GM21515 (cell line): ENCODE data around the gene FAM222A.
A peak's percentile ranks its signal among the peaks of the same experiment; 100 is the strongest.

Experiments used
- ATAC-seq: cut with Tn5 transposase; IDR thresholded peaks from one replicate; pipeline ENCODE4 v1.9.1; 2021; ENCODE audit not compliant: unreplicated experiment

Gene FAM222A

DNA sequence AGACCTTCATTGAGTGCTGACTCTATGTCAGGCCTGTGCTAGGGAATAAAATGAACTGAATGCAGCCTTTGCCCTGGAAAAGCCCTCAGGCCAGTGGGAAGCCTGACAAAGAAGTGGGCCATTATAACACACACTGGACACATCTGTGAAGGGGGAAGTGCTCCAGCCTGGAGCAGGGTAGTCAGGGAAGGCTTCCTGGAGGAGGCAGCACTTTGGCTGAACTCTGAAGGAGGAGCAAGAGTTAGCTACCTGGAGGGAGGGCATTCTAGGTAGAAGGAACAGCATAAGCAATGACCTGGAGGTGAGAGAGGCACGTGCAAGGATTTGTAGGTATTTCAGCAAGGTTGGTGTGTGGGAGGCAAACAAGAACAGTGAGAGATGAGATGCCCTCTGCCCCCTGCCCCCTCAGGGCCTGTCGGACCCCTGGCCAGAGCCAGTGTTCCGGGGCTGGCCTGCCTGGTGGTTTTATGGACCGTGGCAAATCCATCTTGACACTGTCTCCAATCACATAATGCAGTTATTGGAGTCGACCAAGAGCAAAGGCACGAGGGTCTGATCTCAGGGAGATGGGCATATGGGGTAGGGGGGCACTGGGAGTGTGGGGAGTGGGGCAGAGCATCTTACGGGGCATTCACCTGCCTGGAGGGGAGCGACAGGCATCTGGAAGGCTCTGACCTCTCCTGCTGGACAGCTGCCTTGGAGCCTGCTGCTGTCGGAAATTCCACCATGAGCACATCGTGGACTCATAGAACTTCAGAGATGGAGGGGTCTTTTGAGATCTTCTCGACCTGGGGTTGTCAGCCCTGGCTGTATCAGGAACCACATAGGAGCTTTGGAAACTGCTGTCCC, 2.7 kb upstream of the FAM222A start:
- no peak for ATAC-seq

- ATAC-seq: no peak
These were observed 1.8 kb upstream of the FAM222A start for GRCh38 chr12:109711596-109712461.

DNA sequence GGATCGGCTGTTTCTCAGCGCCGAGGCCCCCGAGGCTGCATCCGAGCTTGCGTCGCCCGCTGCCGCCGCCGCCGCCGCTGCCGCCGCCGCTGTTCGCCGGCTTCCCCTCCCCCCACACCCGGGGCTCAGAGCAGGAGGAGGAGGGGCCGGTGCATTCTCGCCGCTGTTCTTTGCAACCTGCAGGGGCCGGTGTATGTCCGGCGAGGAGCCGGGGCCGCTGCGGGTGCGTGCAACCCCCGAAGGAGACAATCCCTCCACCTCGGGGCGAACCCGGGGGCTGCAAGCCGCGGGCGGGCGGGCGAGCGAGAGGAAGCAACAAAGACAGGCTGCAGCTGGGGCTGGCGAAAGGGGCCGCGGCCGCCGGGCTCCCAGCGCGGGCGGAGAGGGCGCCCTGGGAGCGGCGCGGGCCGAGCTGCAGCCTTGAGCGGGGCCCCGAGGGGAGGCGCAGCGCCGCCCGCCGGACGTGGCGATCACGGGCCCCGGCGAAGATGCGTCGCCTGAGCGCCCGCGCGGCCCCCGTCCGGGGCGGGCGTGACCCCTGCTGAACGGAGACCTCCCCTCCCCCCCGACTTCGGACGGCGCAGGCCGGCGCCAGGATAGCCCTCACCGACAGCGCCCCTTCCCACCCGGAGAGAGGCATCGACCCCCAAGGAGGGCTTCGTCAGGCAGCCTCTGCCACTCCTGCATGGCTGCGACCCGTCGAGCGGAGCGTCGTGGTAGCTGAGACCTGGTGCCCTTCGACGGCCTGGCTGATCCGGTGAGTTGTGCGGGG, 702 bp downstream of the FAM222A start:
- ATAC-seq: peak; percentile 24

DNA sequence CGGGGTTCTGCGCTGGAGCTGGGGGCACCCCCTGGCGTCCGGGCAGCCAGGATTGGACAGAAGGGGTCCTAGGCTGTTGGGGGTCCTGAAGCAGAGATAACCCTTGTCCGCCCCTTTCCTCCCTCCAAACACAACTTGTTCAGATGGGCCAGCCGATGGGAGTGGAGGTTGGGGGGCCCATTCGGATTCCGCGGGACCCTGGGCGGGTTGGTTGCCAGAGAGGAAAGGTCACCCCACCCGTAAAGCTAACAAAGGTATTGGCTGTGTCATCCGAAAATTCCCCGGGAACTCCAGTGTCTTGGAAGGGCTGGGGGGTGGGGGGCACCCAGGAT, 1.3 kb downstream of the FAM222A start:
- no peak for ATAC-seq

DNA sequence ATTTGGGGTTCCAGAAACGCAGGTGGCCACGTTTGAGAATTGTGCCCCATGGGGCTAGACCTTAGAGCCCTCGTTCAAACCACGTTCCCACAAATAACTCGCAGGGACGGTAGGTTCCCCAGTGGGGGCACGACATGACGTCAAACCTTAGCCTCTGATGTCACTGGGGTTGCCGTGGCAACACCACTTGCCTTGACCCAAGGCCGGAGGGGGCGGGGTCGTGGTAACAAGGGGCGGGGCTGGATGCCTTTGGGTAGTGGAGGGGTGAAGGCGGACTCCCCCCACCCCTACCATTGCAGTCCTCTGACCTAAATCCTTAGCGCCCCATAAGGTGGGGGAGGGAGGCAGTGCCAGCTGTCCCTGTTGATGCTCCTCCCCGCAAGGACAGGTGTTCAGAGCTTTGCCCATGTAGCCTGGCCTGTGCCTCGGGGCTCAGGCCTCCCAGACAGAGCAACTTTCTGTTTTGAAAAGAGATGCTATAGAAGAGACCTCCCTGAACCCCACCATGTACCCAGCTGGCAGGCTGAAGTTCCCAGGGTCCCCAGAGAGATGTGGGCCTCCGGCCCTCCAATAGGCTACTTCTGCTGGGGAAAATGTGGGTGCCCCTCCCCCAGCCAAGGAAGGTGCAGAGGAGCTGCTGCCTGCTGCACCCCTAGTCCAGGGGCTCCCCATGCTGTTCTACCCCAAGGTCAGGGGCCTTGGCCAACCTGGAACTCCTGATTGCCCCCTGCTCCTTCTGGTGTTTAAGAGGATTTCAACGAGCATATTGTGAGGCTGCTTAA, 1.9 kb downstream of the FAM222A start:
- no peak for ATAC-seq

GRCh38 chr12:109716092-109716479, 2.5 kb downstream of the FAM222A start:
- ATAC-seq: no peak

DNA sequence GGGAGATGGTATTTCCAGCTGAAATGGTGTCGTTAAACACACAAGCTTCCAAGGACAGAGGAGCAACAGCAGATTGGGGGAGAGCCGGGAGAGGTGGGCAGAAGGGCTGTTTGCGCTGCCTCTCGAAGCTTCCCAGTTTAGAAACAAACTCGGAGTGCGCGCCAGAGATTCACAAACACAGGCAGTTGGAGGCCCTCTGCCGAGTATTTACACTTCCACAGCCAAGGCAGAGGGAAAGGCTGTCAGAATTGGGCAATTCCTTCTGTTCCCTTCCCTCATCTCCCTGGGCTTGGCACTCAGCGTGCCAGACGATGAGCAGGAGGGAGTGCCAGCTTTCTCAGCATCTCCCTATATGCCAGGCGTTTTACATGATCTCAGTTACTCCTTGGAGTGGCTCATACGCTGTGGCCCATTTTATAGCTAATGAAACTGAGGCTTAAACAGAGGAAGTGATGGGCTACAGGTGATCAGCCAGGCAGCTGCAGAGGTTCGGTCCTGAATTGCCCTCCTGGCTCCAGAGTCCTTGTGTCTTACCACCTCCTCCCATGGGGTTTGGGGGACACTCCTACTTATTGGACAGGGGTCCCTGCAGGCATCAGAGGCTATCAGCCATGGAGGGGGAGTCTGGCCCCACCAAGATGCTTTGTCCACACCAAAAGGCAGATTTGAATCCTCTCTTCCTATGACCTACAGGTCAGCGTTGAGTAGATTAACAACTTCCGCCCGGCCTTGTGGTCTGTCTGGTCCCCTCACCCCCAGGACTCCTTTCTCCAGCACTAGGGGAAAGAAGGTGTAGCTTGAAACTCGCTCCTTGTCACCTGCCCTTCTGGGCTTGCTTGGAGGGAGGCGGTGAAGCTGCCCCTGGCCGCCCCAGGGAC, 3.1 kb downstream of the FAM222A start:
- ATAC-seq: no peak

GRCh38 chr12:109717390-109718357, 4.0 kb downstream of the FAM222A start:
- ATAC-seq: no peak

- ATAC-seq: no peak
These were observed 4.8 kb downstream of the FAM222A start for GRCh38 chr12:109718390-109718789.

GRCh38 chr12:109719123-109720022, 5.7 kb downstream of the FAM222A start:
- ATAC-seq: no peak

GRCh38 chr12:109720152-109720856, 6.7 kb downstream of the FAM222A start:
- ATAC-seq: no peak

GRCh38 chr12:109720857-109721189, 7.2 kb downstream of the FAM222A start:
- ATAC-seq: no peak

- ATAC-seq: no peak
These were observed 7.7 kb downstream of the FAM222A start for GRCh38 chr12:109721276-109721675.

DNA sequence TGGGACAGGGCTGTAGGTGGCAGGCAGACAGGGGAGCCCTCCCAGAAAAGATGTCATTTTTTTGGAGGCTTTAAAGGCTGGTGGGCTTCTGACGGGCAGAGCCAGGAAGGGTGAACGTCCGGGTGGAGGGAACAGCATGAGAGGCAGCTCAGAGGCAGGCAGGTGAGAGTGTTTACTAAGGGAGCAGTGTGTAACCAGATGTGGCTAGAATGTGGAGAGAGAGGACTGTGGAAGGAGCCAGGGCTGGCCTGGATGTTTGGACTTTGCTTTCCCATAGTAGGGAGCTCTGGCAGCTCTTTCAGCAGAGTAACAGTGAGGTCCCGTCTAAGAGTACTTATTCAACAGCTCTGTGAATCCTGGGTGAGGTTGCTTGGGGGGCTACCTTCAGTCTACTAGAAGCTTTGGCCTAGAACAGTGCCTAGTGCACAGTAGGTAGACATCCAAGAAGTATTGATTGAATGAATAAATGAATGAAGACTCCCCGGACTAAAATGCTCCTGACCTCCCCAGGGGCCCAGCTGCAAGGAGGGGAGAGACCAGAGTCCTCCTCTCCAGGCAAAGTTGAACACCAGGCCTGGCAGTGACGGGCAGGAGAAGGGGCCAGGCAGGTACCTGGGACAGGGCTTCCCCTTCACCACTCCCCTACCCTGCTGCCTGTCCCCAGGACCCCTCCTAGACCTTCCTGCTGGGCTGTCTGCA, 8.5 kb downstream of the FAM222A start:
- ATAC-seq: no peak

DNA sequence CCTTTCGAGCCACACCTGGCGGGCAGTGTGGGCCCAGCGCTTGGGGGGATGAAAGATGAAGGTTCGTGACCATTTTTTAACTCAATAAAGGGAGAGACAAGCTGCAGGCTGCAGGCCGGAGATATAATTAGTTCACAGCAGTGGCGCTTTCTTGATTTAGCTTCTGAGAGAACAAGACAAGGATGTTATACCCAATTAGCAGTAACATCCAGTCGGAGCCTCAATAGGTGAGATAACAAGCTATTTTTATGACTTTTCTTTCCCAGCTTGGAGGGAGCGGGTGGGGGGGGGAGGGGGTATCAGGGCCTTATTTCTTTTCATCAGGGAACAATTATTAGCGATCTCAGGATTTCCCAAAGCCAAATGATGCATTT, 9.1 kb downstream of the FAM222A start:
- no peak for ATAC-seq

DNA sequence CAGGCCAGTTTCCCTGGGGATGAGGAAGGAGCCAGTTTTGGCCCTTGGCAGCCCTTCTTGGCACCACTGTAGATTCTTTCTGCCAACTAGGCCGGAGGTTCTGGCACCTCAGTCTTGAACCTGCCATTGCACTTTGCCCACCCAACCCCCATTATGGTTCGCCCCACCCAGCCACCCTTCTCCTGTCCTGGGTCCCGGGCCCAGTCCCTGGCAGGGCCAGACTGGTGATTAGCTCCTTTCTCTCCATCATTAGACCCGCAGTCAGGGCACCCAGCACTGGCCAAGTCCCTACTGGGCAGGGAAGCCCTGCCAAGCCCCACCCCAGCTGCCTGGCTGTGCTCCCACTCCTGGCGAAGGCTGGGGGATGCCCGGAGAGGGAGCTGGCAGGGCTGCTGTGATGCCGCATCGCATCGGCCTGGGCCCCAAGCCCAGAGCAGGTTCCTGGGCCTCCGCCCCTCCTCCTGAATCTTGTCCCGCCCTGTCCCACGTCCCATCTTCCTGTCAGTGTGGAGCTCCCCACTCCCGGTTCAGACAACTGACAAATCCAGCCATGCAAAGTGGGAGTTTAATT, 9.8 kb downstream of the FAM222A start:
- no peak for ATAC-seq
